Measurements from ENCODE around the gene GALR2.
A peak's percentile ranks its signal among the peaks of the same experiment; 100 is the strongest.

The GALR2 gene

GRCh38 chr17:76080768-76081287, 6.2 kb downstream of the GALR2 start:
- DNase-seq: peak; percentile 12

GRCh38 chr17:76081295-76082210, 7.0 kb downstream of the GALR2 start:
- DNase-seq: no peak

GRCh38 chr17:76082326-76083251, 8.0 kb downstream of the GALR2 start:
- DNase-seq: no peak

GRCh38 chr17:76083536-76084182, 9.1 kb downstream of the GALR2 start:
- DNase-seq: no peak

GRCh38 chr17:76085066-76085730, 10.6 kb downstream of the GALR2 start:
- DNase-seq: no peak

GRCh38 chr17:76085731-76086366, 11.3 kb downstream of the GALR2 start:
- DNase-seq: no peak

GRCh38 chr17:76086384-76086783, 11.8 kb downstream of the GALR2 start:
- DNase-seq: no peak

- no peak for DNase-seq
These were observed 12.9 kb downstream of the GALR2 start for GRCh38 chr17:76087531-76087930.

GRCh38 chr17:76088041-76088867, 13.7 kb downstream of the GALR2 start:
- no peak for DNase-seq

- no peak for DNase-seq
These were observed 14.4 kb downstream of the GALR2 start for GRCh38 chr17:76088868-76089576.

- DNase-seq: no peak
These were observed 15.3 kb downstream of the GALR2 start for GRCh38 chr17:76089680-76090516.

- DNase-seq: no peak
These were observed 16.0 kb downstream of the GALR2 start for GRCh38 chr17:76090517-76091129.

- DNase-seq: no peak
These were observed 17.1 kb downstream of the GALR2 start for GRCh38 chr17:76091526-76092286.

GRCh38 chr17:76092526-76093413, 18.2 kb downstream of the GALR2 start:
- no peak for DNase-seq

GRCh38 chr17:76094046-76094445, 19.5 kb downstream of the GALR2 start:
- no peak for DNase-seq

- no peak for DNase-seq
These were observed 21.4 kb downstream of the GALR2 start for GRCh38 chr17:76095943-76096342.

All from OCI-M1 (cell line).